Endothelial cell of umbilical vein (primary cell): ENCODE data around the gene HTT-AS. TPM values are rescaled to one million over a fixed set of nuclear protein-coding genes. Genes with fewer than 3 reads are reported as not detected.

Experiments used
- BruUV-seq: library from RNA; stranded (reverse); fragments of 400-500 nt; replicated peaks from 2 replicates; lab custom pipeline; 2021; lab: Mats Ljungman, UMichigan
- CTCF ChIA-PET: fragments of 300-600, 350-600 bp; sonication (Branson Sonifier 250); formaldehyde crosslinking; loops from one replicate; lab custom pipeline; 2021; ENCODE audit warnings: antibody characterized with exemption, inconsistent platforms; lab: Charles Lee
- POLR2A ChIA-PET: fragments of 300-600, 350-600 bp; sonication (Branson Sonifier 250); formaldehyde crosslinking; loops from one replicate; lab custom pipeline; 2021; ENCODE audit warnings: antibody characterized with exemption, inconsistent platforms; lab: Charles Lee
- DNase-seq: peaks from one replicate; pipeline ENCODE4 v3.0.0-alpha.2; 2011; ENCODE audit warnings: low read depth, low spot score
- FAIRE-seq: peaks from 2 replicates; lab custom pipeline; 2011; peaks lifted over from hg19 to GRCh38; lab: Jason Lieb, UNC
- H2AFZ ChIP-seq: 2 replicates; pipeline ENCODE4 v1.6.0; 2012; ENCODE audit warnings: low read depth, low read length, control low read depth, inconsistent platforms
- H3K27ac ChIP-seq: 2 replicates; pipeline ENCODE4 v1.5.1; 2011; ENCODE audit warnings: low read depth, mild to moderate bottlenecking, control low read depth, low read length, moderate library complexity; ENCODE audit not compliant: insufficient read depth
- H3K27me3 ChIP-seq, 2 experiments: 2 replicates each; pipeline versions ENCODE4 v1.6.0 to v1.6.1; 2011; ENCODE audit warnings: low read length in 2 of 2, mixed read lengths in 1 of 2; ENCODE audit not compliant: control insufficient read depth in 2 of 2, insufficient read depth in 2 of 2
- H3K36me3 ChIP-seq, 2 experiments: 2 replicates in 1 of 2; 3 replicates in 1 of 2; pipeline ENCODE4 v1.5.1; 2011; ENCODE audit warnings: low read length in 2 of 2, mild to moderate bottlenecking in 1 of 2, moderate library complexity in 1 of 2; ENCODE audit not compliant: control insufficient read depth in 2 of 2, insufficient read depth in 2 of 2; ENCODE audit errors: extremely low read depth in 1 of 2
- H3K4me1 ChIP-seq: 3 replicates; pipeline ENCODE4 v1.5.1; 2011; ENCODE audit warnings: mild to moderate bottlenecking, low read length; ENCODE audit not compliant: control insufficient read depth, insufficient read depth; ENCODE audit errors: extremely low read depth
- H3K4me2 ChIP-seq: 2 replicates; pipeline ENCODE4 v1.6.1; 2011; ENCODE audit warnings: low read length, control low read depth, mixed read lengths; ENCODE audit not compliant: insufficient read depth
- H3K4me3 ChIP-seq, 3 experiments: fragments of 200-600 bp in 1 of 3; sonication (generic), shearing (Covaris generic) in 1 of 3; replicated peaks in 1 of 3; 2 replicates each; pipeline ENCODE4 v1.5.1; 2011 to 2016; ENCODE audit warnings: control low read depth in 3 of 3, low read length in 3 of 3, mild to moderate bottlenecking in 2 of 3, inconsistent platforms in 1 of 3, low read depth in 1 of 3, moderate library complexity in 1 of 3; ENCODE audit not compliant: insufficient read depth in 1 of 3
- H3K79me2 ChIP-seq: 2 replicates; pipeline ENCODE4 v1.6.0; 2012; ENCODE audit warnings: low read length, inconsistent platforms; ENCODE audit not compliant: control insufficient read depth, insufficient read depth
- H3K9ac ChIP-seq: replicated peaks from 2 replicates; pipeline ENCODE3; 2011; ENCODE audit warnings: low read length, control low read depth; ENCODE audit not compliant: insufficient read depth; ENCODE audit errors: extremely low read depth
- H3K9me1 ChIP-seq: replicated peaks from 3 replicates; pipeline ENCODE4 v1.6.0; 2011; ENCODE audit warnings: mild to moderate bottlenecking, low read length; ENCODE audit not compliant: control insufficient read depth, insufficient read depth; ENCODE audit errors: extremely low read depth
- H3K9me3 ChIP-seq: replicated peaks from 2 replicates; pipeline ENCODE4 v1.5.1; 2012; ENCODE audit warnings: low read length, inconsistent platforms; ENCODE audit not compliant: control insufficient read depth, insufficient read depth
- H4K20me1 ChIP-seq: replicated peaks from 2 replicates; pipeline ENCODE3; 2011; ENCODE audit warnings: mild to moderate bottlenecking, low read length; ENCODE audit not compliant: control insufficient read depth, insufficient read depth; ENCODE audit errors: extremely low read depth
- EZH2 ChIP-seq: IDR thresholded peaks from 2 replicates; pipeline ENCODE4 v1.6.1; 2012; ENCODE audit warnings: borderline replicate concordance, low read depth, mild to moderate bottlenecking, moderate library complexity, low read length, inconsistent platforms; ENCODE audit not compliant: severe bottlenecking
- FOS ChIP-seq: IDR thresholded peaks from 2 replicates; pipeline ENCODE4 v1.6.1; 2011; ENCODE audit warnings: mild to moderate bottlenecking, low read length, moderate library complexity, borderline replicate concordance; ENCODE audit not compliant: insufficient read depth
- GATA2 ChIP-seq: IDR thresholded peaks from 2 replicates; pipeline ENCODE4 v1.7.0; 2011; ENCODE audit warnings: low read depth, mild to moderate bottlenecking, moderate library complexity, mixed read lengths, low read length; ENCODE audit not compliant: insufficient read length, insufficient read depth
- JUN ChIP-seq: IDR thresholded peaks from 2 replicates; pipeline ENCODE4 v1.6.1; 2011; ENCODE audit warnings: borderline replicate concordance, low read depth; ENCODE audit not compliant: insufficient read length, insufficient read depth
- MYC ChIP-seq: IDR thresholded peaks from one replicate; pipeline ENCODE4 v1.6.1; 2011; ENCODE audit warnings: mild to moderate bottlenecking, low read depth, low read length
- POLR2A ChIP-seq: IDR thresholded peaks from 2 replicates; pipeline ENCODE4 v1.6.1; 2012; ENCODE audit warnings: low read depth, mild to moderate bottlenecking, control low read depth, low read length
- POLR2AphosphoS5 ChIP-seq: IDR thresholded peaks from 2 replicates; pipeline ENCODE4 v1.6.1; 2012; ENCODE audit warnings: low read depth, mild to moderate bottlenecking, control low read depth, low read length, moderate library complexity; ENCODE audit not compliant: insufficient read depth
- dilution Hi-C: fragments of 300-500 bp; cut with MboI; formaldehyde crosslinking; loops from one replicate; pipeline ENCODE4 v1.15.0; 2019; ENCODE audit warnings: low sequenced_read_pairs; ENCODE audit not compliant: extremely low pct_ligation_motif_present
- intact Hi-C: fragments of 100-400 bp; cut with micrococcal nuclease; formaldehyde crosslinking; loops from one replicate; pipeline ENCODE4 v1.10.0; 2022
- polyA plus RNA-seq, 4 experiments: library from polyadenylated mRNA; depleted of rRNA in 3 of 4; stranded (reverse) in 3 of 4; unstranded in 1 of 4; fragments of >200 nt; gene quantifications; 2 replicates each; pipeline versions ENCODE4 v1.2.1 to v1.2.3, GENCODE V29; 2011 to 2012; ENCODE audit warnings: missing spikeins in 1 of 4
- total RNA-seq: library from RNA; stranded (reverse); gene quantifications from 2 replicates; pipeline ENCODE4 v1.2.3, GENCODE V29; 2021
- TF ChIP-seq, protein P1 (sequence below), 2 donors: IDR thresholded peaks; 1 replicate in 1 of 2; 2 replicates in 1 of 2; pipeline ENCODE4 v1.5.1; 2011; ENCODE audit warnings: low read length in 2 of 2, mild to moderate bottlenecking in 2 of 2, moderate library complexity in 2 of 2, control low read depth in 1 of 2, inconsistent platforms in 1 of 2, low read depth in 1 of 2; ENCODE audit not compliant: insufficient read depth in 1 of 2; ENCODE audit errors: extremely low read depth in 1 of 2
- TF ChIP-seq, protein P2 (sequence below): IDR thresholded peaks from 2 replicates; pipeline ENCODE4 v1.6.1; 2011; ENCODE audit not compliant: insufficient read depth, insufficient read length

Gene HTT-AS
- total and polyA plus RNA-seq, 2 donors (not counting 3 experiments of a cell fraction or from before 2014, with no cell fraction given) = not detected

DNA sequence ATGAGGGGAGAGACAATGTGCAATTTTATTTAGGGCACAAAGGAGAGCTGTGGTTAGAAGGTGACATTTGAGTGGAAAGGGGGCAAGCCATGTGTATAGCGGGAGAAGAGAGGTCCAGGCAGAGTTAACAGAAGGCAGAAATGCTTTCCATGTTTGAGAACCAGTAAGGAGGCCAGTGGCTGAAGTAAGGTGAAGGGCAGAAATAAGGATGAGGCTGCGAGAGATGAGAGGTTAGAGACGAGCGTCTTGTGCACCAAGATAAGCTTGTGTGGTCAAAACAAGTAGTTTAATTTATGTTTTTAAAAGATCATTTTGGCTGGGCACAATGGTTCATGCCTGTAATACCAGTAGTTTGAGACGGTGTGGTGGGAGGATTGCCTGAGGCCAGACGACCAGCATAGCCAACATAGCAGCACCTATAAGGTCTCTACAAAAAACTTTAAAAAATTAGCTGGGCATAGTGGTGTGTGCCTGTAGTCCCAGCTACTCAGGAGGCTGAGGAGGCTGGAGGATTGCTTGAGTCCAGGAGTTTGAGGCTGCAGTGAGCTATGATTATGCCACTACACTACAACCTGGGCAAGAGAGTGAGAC is 8.7 kb upstream of the HTT-AS start:
- H3K36me3 ChIP-seq = peaks cover 0 to 2% of the 10 kb centered on the region in 2 experiments
- dilution Hi-C loops = no loop called here
- no peak overlapping the region for H2AFZ ChIP-seq
- intact Hi-C loops = no loop called here
- no peak for DNase-seq
- BruUV-seq = no TSS peak
- H3K4me1 ChIP-seq = no peaks in the 10 kb centered on the region
- no peak for FAIRE-seq
- CTCF ChIA-PET = interaction anchor here (1.3 kb wide), 1 partner anchor 53 kb away, joined by 3 read pairs; no protein-coding TSS in a partner anchor
- H4K20me1 ChIP-seq = peaks cover 5% of the 10 kb centered on the region
- H3K4me3 ChIP-seq = no peak overlapping the region
- H3K9me1 ChIP-seq = no peaks in the 10 kb centered on the region
- H3K27ac ChIP-seq = no peak overlapping the region
- no peaks in the 10 kb centered on the region for H3K27me3 ChIP-seq
- POLR2A ChIA-PET = no interaction called here
- TF ChIP-seq FOS (no peak), EZH2 (no peak), JUN (no peak), POLR2A (no peak), GATA2 (no peak), MYC (no peak), POLR2AphosphoS5 (no peak)
- TF ChIP-seq, protein P1, sequence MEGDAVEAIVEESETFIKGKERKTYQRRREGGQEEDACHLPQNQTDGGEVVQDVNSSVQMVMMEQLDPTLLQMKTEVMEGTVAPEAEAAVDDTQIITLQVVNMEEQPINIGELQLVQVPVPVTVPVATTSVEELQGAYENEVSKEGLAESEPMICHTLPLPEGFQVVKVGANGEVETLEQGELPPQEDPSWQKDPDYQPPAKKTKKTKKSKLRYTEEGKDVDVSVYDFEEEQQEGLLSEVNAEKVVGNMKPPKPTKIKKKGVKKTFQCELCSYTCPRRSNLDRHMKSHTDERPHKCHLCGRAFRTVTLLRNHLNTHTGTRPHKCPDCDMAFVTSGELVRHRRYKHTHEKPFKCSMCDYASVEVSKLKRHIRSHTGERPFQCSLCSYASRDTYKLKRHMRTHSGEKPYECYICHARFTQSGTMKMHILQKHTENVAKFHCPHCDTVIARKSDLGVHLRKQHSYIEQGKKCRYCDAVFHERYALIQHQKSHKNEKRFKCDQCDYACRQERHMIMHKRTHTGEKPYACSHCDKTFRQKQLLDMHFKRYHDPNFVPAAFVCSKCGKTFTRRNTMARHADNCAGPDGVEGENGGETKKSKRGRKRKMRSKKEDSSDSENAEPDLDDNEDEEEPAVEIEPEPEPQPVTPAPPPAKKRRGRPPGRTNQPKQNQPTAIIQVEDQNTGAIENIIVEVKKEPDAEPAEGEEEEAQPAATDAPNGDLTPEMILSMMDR (IDR thresholded peaks at IDR 0.05; ENCODE audit: extremely low read depth in 1 of 2, insufficient read depth in 1 of 2, low read depth in 1 of 2, low read length in 2 of 2) = no peak
- TF ChIP-seq, protein P2, sequence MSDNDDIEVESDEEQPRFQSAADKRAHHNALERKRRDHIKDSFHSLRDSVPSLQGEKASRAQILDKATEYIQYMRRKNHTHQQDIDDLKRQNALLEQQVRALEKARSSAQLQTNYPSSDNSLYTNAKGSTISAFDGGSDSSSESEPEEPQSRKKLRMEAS = no peak
- H3K4me2 ChIP-seq = no peak overlapping the region
- H3K9me3 ChIP-seq = no peaks in the 10 kb centered on the region
- no peak overlapping the region for H3K9ac ChIP-seq
- peaks cover 48% of the 10 kb centered on the region for H3K79me2 ChIP-seq
